Nephron progenitor cell (in vitro differentiated cells): Measurements from ENCODE around the gene CLDN19.
"Not testable (repeated sequence)": the region's sequence is repeated elsewhere in the genome, so short reads cannot be mapped to it uniquely, and the experiment has no call there.

ENCODE experiments used
- DNase-seq: peaks from one replicate; pipeline ENCODE4 v3.0.0; 2021
- H3K27ac Mint-ChIP-seq: 2 replicates; pipeline ENCODE4 v1.8.0; 2021; ENCODE audit warnings: mild to moderate bottlenecking, moderate library complexity, mixed read lengths
- H3K27me3 Mint-ChIP-seq: 2 replicates; pipeline ENCODE4 v1.8.0; 2021; ENCODE audit warnings: mild to moderate bottlenecking, low read depth, mixed read lengths; ENCODE audit not compliant: poor library complexity
- H3K36me3 Mint-ChIP-seq: 2 replicates; pipeline ENCODE4 v1.8.0; 2021; ENCODE audit warnings: low read depth, mixed read lengths
- H3K4me1 Mint-ChIP-seq: 2 replicates; pipeline ENCODE4 v1.8.0; 2021; ENCODE audit warnings: mixed read lengths
- H3K4me3 Mint-ChIP-seq: 2 replicates; pipeline ENCODE4 v1.8.0; 2021; ENCODE audit warnings: mild to moderate bottlenecking, moderate library complexity, mixed read lengths
- H3K9me3 Mint-ChIP-seq: 2 replicates; pipeline ENCODE4 v1.8.0; 2021; ENCODE audit warnings: mild to moderate bottlenecking, moderate library complexity, mixed read lengths
- CTCF ChIP-seq: fragments of 200-600 bp; sonication (generic); IDR thresholded peaks from 2 replicates; pipeline ENCODE4 v1.5.0; 2021; ENCODE audit warnings: antibody characterized with exemption

The CLDN19 gene

GRCh38 chr1:42721926-42722325 lies 18.1 kb downstream of the CLDN19 start:
- Mint-ChIP-seq H3K27ac (no peak overlapping the region), H3K4me3 (no peak overlapping the region), H3K9me3 (peaks cover 13% of the 10 kb centered on the region), H3K36me3 (peaks cover 43% of the 10 kb centered on the region), H3K4me1 (no peaks in the 10 kb centered on the region), H3K27me3 (peaks cover 6% of the 10 kb centered on the region)
- TF ChIP-seq CTCF: no peak
- no peak for DNase-seq

- H3K9me3 Mint-ChIP-seq: peaks cover 13% of the 10 kb centered on the region
- no peaks in the 10 kb centered on the region for H3K4me1 Mint-ChIP-seq
- DNase-seq: no peak
- peaks cover 51% of the 10 kb centered on the region for H3K36me3 Mint-ChIP-seq
- H3K27me3 Mint-ChIP-seq: peaks cover 6% of the 10 kb centered on the region
- no peak for TF ChIP-seq CTCF
- no peak overlapping the region for H3K4me3 Mint-ChIP-seq
- H3K27ac Mint-ChIP-seq: no peak overlapping the region
These were observed 19.2 kb downstream of the CLDN19 start for GRCh38 chr1:42720868-42721267.

- H3K27me3 Mint-ChIP-seq, DNase-seq, H3K4me1 Mint-ChIP-seq, H3K4me3 Mint-ChIP-seq, H3K27ac Mint-ChIP-seq: not testable (repeated sequence)
- peaks cover 94% of the 10 kb centered on the region for H3K36me3 Mint-ChIP-seq
- H3K9me3 Mint-ChIP-seq: peaks cover 59% of the 10 kb centered on the region
These were observed 25.6 kb downstream of the CLDN19 start for GRCh38 chr1:42714441-42714840.

- Mint-ChIP-seq H3K27me3 (peaks cover 8% of the 10 kb centered on the region), H3K4me3 (no peak overlapping the region), H3K4me1 (no peaks in the 10 kb centered on the region), H3K9me3 (peaks cover 65% of the 10 kb centered on the region), H3K27ac (no peak overlapping the region), H3K36me3 (peaks cover 98% of the 10 kb centered on the region)
- no peak for TF ChIP-seq CTCF
- DNase-seq: no peak
These were observed 26.7 kb downstream of the CLDN19 start for GRCh38 chr1:42713293-42713692.

- H3K27ac Mint-ChIP-seq, H3K27me3 Mint-ChIP-seq, H3K4me3 Mint-ChIP-seq, DNase-seq, H3K4me1 Mint-ChIP-seq: not testable (repeated sequence)
- Mint-ChIP-seq H3K9me3 (peaks cover 69% of the 10 kb centered on the region), H3K36me3 (peaks cover 98% of the 10 kb centered on the region)
These were observed 27.2 kb downstream of the CLDN19 start for GRCh38 chr1:42712808-42713207.

GRCh38 chr1:42703888-42704464 lies 36.1 kb downstream of the CLDN19 start:
- H3K9me3 Mint-ChIP-seq: peaks cover 15% of the 10 kb centered on the region

More at GRCh38 chr1:42703888-42704464, 36.1 kb downstream of the CLDN19 start:
- Mint-ChIP-seq H3K27ac (peak overlapping the region; percentile 0), H3K4me1 (no peaks in the 10 kb centered on the region), H3K27me3 (no peaks in the 10 kb centered on the region), H3K36me3 (peaks cover 97% of the 10 kb centered on the region), H3K4me3 (no peak overlapping the region)
- no peak for TF ChIP-seq CTCF
- DNase-seq: no peak
